Mesodermal cell (in vitro differentiated cells): ENCODE data around the gene PAQR5.

Source experiments
- H3K27ac ChIP-seq: 2 replicates; pipeline ENCODE4 v1.7.0; 2013; ENCODE audit warnings: mild to moderate bottlenecking, low read depth, low read length, moderate library complexity; ENCODE audit not compliant: severe bottlenecking
- H3K36me3 ChIP-seq: 2 replicates; pipeline ENCODE4 v1.7.1; 2013; ENCODE audit warnings: mild to moderate bottlenecking, low read length, moderate library complexity; ENCODE audit not compliant: control insufficient read depth, insufficient read depth
- H3K4me1 ChIP-seq: one replicate; pipeline ENCODE4 v1.7.1; 2013; ENCODE audit warnings: mild to moderate bottlenecking, low read length; ENCODE audit not compliant: insufficient read depth, control insufficient read depth, poor library complexity, severe bottlenecking
- H3K4me3 ChIP-seq: 2 replicates; pipeline ENCODE4 v1.7.0; 2013; ENCODE audit warnings: low read length, control low read depth, mild to moderate bottlenecking; ENCODE audit not compliant: insufficient read depth, poor library complexity, severe bottlenecking; ENCODE audit errors: extremely low read depth
- H3K9me3 ChIP-seq: 2 replicates; pipeline ENCODE4 v1.7.1; 2013; ENCODE audit warnings: mild to moderate bottlenecking, low read length, moderate library complexity; ENCODE audit not compliant: control insufficient read depth
- WGBS, 2 experiments: methylation state at CpG; one replicate each; pipeline ENCODE4 v1.1.5; 2013; ENCODE audit warnings: missing lambda C conversion rate in 2 of 2; ENCODE audit not compliant: insufficient coverage in 2 of 2; 5-methylcytosine and 5-hydroxymethylcytosine counted together

The PAQR5 gene

DNA sequence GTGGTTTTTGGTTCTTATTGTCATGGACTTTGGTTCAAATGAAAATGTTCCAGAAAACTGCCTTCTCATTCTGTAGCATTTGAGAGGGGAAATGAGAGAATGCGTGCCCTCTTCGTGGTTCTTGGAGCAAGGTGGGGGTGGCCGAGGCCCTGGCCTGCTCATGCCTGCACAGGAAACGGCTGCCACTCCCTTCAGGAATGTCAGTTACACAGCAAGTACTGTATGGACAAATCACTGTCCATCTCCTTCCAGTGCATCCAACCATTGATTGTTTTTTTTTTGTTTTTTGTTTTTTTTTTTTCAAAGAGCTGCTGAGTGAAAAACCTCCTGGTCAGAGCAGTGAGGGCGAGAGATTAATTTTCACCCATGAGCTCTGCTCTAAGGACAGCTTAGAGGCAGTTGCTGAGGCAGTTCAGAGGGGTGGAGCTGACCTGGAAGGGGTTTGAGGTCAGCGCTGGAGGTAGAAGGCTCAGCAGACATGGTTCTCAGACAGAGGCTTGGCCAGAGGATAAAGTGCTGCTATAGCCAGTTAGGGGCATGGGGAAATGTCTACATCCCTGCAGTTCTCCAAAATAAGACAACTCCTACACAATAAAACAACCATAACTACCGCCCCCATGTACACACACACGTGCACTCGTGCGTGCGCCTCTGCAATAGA lies 95.2 kb downstream of the PAQR5 start:
- Histone ChIP-seq H3K4me3 (no peak overlapping the region), H3K27ac (no peak overlapping the region), H3K9me3 (no peaks in the 10 kb centered on the region), H3K36me3 (no peaks in the 10 kb centered on the region), H3K4me1 (peaks cover 14% of the 10 kb centered on the region)
- 86 to 92% methylated on average over 9 to 10 of the region's 11 CpGs for whole genome bisulfite sequencing, 2 experiments

DNA sequence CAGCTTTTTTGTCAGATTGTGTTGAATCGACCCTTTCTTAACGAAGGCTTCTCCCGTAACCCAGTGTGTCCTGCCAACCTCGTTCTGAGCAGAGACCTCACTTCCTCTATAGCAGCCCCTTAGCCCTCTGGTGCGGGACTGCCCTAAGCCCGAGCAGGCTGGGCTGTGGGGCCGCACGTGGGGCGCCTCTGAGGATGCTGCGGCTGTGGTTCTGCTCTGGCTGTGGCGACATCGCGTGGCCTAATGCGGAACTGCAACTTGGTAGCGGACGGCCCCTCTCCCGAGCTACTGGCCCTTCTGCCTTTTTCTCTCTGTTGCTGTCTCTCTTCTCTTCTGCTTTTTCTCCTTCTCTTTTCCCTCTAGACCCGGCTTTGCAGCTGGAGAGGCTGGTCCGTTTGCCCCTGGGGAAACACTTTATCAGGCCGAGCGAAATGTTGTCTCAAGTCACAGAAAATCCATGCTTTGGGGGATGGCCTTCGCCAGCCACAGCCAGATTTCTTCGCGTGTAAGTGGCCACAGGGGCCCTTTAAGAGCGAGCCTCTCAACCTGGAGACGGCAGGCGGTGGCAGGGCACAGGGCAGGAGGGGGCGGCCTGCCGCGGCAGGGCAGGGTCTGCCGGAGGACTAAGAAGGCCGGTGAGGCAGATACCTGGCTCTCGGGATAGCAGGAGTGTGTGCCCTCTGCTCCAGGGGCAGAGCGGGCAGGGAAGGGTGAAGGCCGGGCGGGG lies 96.0 kb downstream of the PAQR5 start:
- no peak overlapping the region for H3K4me3 ChIP-seq

DNA sequence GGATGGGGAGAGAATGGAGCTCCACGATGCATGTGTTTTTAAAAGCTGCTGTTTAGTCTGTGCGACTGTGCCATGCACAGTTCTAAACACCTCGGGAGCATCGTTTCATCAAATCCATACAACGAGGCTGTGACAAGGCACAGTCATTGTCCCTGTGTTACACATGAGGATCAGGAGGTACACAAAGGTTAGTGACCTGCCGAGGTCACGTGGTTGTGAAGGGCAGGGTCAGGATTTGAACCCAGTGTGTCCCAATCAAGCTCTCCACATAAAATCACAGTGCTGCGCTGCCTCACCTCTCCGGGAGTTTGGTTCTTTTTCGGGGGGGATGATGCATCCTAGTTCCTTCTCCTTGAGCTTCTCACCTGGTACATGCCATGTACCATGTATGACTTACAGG lies 96.7 kb downstream of the PAQR5 start:
- no peaks in the 10 kb centered on the region for H3K9me3 ChIP-seq
- H3K4me3 ChIP-seq: no peak overlapping the region
- H3K27ac ChIP-seq: no peak overlapping the region
- H3K36me3 ChIP-seq: no peaks in the 10 kb centered on the region
- H3K4me1 ChIP-seq: peaks cover 14% of the 10 kb centered on the region
- WGBS, 2 experiments: 92 to 94% methylated on average over 8 to 10 of the region's 10 CpGs

More for the DNA sequence above, 96.0 kb downstream of the PAQR5 start:
- Histone ChIP-seq H3K27ac (no peak overlapping the region), H3K4me1 (peaks cover 14% of the 10 kb centered on the region), H3K9me3 (no peaks in the 10 kb centered on the region), H3K36me3 (no peaks in the 10 kb centered on the region)
- 23 to 29% methylated on average over 32 to 34 of the region's 36 CpGs for WGBS, 2 experiments

- H3K4me3 ChIP-seq: no peak overlapping the region
- H3K27ac ChIP-seq: no peak overlapping the region
- H3K9me3 ChIP-seq: no peaks in the 10 kb centered on the region
- WGBS, 2 experiments: 93 to 95% methylated on average over 5 of the region's 5 CpGs
- no peaks in the 10 kb centered on the region for H3K36me3 ChIP-seq
- H3K4me1 ChIP-seq: peaks cover 14% of the 10 kb centered on the region
Measured at GRCh38 chr15:69395991-69396390, 97.3 kb downstream of the PAQR5 start.

DNA sequence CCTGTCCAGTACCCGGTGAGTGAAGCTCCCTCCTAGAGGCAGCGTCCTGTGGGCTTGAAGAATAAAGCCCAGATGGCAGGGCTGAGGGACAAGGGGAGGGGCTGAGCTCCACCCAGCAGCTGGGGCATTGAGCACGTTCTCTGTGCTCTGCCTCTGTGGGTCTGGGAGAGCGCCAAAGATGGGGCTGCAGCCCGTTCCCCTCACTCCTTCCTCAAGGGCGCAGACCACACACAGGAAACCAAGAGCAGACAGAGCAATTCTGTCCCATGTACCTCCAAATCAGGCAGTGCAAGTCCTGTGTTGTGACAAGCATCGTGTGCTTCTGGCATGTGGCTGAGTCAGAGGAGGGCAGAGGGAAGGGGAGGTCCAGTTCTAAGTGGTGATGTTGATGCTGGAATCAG lies 99.8 kb downstream of the PAQR5 start:
- no peak overlapping the region for H3K27ac ChIP-seq
- peaks cover 10% of the 10 kb centered on the region for H3K4me1 ChIP-seq

DNA sequence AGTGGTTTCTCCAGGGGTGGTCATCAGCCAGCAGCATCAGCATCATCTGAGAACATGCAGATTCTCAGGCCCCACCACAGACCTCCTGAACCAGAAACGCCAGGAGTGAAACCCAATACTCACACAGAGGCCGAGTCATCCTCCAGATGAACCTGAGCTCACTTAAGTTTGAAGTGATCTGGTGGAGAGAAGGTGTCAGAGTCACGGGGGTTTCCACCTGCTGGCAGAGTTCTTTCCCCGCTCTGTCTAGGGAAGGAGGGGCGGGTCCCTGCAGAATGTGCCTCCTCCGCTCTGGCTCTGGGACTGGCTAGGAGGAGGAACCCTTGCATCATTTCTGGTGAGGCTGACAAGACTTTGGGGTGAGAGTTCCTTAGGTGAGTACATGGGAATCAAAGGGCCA lies 102.1 kb downstream of the PAQR5 start:
- no peaks in the 10 kb centered on the region for H3K4me1 ChIP-seq
- WGBS, 2 experiments: 70 to 88% methylated on average over 3 to 6 of the region's 6 CpGs
- H3K4me3 ChIP-seq: no peak overlapping the region
- no peaks in the 10 kb centered on the region for H3K9me3 ChIP-seq
- H3K27ac ChIP-seq: no peak overlapping the region
- no peaks in the 10 kb centered on the region for H3K36me3 ChIP-seq

More for the DNA sequence above, 99.8 kb downstream of the PAQR5 start:
- Histone ChIP-seq H3K36me3 (no peaks in the 10 kb centered on the region), H3K4me3 (no peak overlapping the region), H3K9me3 (no peaks in the 10 kb centered on the region)
- 65 to 75% methylated on average over 6 of the region's 7 CpGs for WGBS, 2 experiments

DNA sequence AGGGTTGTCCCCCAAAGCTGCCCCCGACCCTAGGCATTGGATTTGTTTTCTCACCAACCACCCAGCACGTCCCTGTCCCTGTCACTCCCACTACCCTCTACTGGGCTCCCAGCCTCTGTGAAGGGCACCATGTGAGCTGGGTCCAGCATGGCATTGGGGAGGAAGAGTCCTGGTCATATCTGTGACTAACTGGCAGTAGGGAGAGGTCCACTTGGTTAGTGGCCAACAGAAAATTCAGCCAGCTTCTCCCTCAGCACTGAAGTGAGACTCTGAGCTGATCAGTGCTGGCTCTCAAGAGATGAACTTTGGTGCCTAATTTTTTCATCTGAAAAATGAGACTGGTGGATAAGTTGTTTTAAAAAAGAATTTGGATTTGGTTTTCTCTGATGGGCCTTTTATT lies 104.1 kb downstream of the PAQR5 start:
- Histone ChIP-seq H3K4me3 (no peak overlapping the region), H3K27ac (no peak overlapping the region), H3K9me3 (no peaks in the 10 kb centered on the region), H3K4me1 (no peaks in the 10 kb centered on the region), H3K36me3 (no peaks in the 10 kb centered on the region)
- 80 to 100% methylated on average over 1 of the region's 2 CpGs for whole genome bisulfite sequencing, 2 experiments

- Histone ChIP-seq H3K4me3 (no peak overlapping the region), H3K9me3 (no peaks in the 10 kb centered on the region), H3K36me3 (no peaks in the 10 kb centered on the region), H3K4me1 (no peaks in the 10 kb centered on the region), H3K27ac (no peak overlapping the region)
- WGBS, 2 experiments: 94 to 100% methylated on average over 3 of the region's 4 CpGs
Measured at GRCh38 chr15:69403594-69403993, 104.9 kb downstream of the PAQR5 start.

GRCh38 chr15:69405110-69405509 lies 106.4 kb downstream of the PAQR5 start:
- no peaks in the 10 kb centered on the region for H3K4me1 ChIP-seq
- 40 to 50% methylated on average over 2 of the region's 3 CpGs for WGBS, 2 experiments
- H3K27ac ChIP-seq: no peak overlapping the region
- H3K36me3 ChIP-seq: no peaks in the 10 kb centered on the region
- no peak overlapping the region for H3K4me3 ChIP-seq
- no peaks in the 10 kb centered on the region for H3K9me3 ChIP-seq

- no peaks in the 10 kb centered on the region for H3K9me3 ChIP-seq
- H3K27ac ChIP-seq: no peak overlapping the region
- H3K36me3 ChIP-seq: no peaks in the 10 kb centered on the region
- WGBS, 2 experiments: 86 to 91% methylated on average over 1 of the region's 3 CpGs
- no peaks in the 10 kb centered on the region for H3K4me1 ChIP-seq
- no peak overlapping the region for H3K4me3 ChIP-seq
Measured at GRCh38 chr15:69407719-69408400, 109.1 kb downstream of the PAQR5 start.

DNA sequence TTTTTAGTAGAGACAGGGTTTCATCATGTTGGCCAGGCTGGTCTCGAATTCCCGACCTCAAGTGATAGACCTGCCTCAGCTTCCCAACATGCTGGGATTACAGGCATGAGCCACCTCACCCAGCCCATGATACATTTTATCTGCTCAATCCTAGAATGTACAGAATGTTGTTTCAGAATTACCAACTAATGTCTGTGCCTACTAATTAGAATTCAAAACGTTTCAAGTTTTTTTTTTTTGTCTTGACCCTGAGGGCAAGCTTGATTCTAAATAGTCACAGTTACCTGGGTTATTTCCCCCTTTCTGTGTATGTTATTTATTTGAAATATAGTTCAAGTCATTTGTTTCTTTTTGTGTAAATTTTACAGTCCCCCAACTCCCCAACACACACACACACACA lies 110.1 kb downstream of the PAQR5 start:
- no peaks in the 10 kb centered on the region for H3K9me3 ChIP-seq
- H3K36me3 ChIP-seq: no peaks in the 10 kb centered on the region
- H3K4me1 ChIP-seq: no peaks in the 10 kb centered on the region
- H3K4me3 ChIP-seq: no peak overlapping the region
- H3K27ac ChIP-seq: no peak overlapping the region
- WGBS, 2 experiments: 88 to 100% methylated on average over 2 of the region's 3 CpGs
